GM18508 (cell line): Measurements from ENCODE around the gene RBMS1.

Experiments
- ATAC-seq: cut with Tn5 transposase; IDR thresholded peaks from one replicate; pipeline ENCODE4 v1.9.1; 2021; ENCODE audit warnings: moderate number of reproducible peaks; ENCODE audit not compliant: insufficient read depth, unreplicated experiment

The RBMS1 gene

GRCh38 chr2:160343404-160343803 is 150.2 kb downstream of the RBMS1 start:
- no peak for ATAC-seq

DNA sequence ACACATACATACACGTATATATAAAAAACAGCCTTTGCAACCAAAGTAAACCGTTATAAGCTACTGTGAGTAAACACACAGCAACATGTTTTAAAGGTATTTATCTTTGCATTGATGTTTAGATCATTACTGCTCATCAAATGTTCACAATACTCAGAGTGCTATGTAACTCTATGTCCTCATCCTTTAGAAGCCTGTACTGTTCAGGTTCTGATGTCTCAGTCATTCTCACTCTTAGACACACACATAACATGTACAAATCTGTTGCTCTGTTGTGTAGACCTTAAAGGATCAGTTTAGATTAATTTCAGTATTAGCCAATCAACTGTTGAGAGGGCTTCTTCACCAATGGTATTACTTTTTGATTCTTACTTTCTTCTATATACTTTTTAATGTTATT is 153.9 kb downstream of the RBMS1 start:
- no peak for ATAC-seq

DNA sequence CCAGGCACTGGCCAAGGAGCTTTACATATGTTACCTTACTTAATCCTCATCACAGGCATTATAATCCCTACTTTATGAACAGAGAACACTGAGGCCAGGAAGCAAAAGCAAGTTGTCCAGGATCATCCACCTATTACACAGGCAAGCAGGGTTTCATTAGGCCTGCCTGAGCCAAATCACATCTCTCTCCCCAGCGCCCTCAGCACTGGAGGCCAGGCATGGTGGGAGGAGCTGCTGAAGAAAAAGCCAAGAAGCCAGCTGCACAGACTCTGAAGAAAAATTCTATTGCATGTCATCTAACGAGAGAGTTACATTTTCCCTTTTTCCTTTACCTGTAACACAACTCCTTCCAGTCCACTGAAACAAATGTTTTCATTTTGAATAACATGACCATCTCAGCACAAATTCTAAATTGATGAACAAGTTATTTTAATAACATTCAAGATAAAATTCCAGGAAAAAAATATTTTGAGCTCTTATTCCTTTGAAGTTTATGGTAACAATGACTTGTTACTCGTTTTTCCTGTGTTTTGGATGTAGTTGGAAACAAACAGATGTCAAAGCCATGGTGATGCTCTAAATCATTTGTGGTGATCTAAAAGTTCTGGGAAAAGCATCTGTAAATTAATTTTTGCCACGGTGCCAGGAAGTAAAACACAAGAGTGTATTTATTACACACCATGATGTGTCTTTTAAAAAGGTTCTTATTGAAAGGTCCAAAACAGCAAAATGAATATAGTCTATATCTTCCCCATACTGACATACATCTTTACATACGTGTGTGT is 154.5 kb downstream of the RBMS1 start:
- no peak for ATAC-seq

GRCh38 chr2:160337728-160338127 is 155.9 kb downstream of the RBMS1 start:
- no peak for ATAC-seq

DNA sequence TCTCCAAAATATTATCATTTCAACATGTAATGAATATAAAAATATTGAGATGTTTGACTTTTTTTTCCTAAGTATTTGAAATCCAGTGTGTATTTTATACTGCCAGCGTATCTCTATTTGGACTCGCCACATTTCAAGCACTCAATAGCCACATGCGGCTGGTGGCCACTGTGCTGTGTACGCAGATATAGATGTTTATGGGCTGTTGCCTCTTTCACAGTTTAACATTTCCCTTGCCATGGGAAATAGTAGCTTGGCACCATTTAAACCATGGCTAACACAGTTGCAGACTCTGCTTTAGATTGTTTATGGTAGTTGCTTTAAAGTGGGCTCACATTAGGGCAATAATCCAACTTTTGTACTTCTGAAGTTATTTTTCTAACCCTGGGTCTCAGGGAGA is 157.0 kb downstream of the RBMS1 start:
- ATAC-seq: no peak

GRCh38 chr2:160336105-160336504 is 157.5 kb downstream of the RBMS1 start:
- no peak for ATAC-seq

DNA sequence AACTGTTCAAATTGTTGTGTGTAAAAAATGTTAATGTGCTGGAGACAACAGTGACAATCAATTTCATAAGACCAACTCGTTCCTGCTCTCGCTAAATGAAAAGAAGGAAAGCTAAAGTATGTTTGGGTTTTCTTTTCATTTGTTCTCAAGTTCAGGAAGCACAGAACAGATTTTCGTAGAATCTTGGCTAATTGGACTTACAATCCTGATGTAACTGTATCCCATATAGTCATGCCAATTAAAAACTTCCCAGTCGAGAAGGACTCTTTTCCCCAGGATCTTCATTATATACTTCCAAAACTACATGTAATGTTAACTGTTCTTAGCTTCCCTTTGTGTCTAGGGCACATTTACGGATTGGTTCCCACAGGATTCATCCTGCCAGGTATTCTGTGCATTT is 158.2 kb downstream of the RBMS1 start:
- ATAC-seq: no peak

DNA sequence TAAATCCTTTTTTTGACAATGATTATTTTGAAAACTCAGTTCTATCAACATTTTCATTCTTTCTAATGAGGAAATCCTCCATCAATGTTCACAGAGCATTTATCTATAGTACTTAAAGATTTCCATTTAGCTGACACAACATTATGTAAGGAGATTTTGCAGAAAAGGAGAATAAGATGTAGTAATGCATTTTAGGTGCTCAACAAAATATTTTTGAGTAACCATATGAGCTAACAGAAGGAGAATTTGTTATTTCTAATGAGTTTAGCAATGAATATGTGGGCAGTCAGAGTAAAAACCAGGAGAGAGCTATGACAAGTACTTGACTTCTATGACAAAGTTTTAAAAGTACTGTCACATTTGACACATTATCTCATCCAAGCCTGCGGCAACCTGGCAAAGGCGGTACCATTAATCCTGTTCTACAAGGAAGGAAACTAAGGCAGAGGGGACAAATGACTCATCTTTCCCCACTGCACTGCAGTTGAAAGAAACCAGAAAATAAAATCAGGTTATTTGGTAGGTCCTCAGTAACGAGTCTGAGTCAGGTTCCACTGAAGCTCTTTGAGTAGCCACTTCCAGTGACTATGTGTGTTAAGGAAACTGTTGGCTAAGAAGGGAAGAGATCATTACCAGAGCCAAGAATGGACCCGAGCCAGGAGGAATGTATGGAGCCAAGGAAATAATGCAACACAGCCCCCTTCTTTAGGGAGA is 159.4 kb downstream of the RBMS1 start:
- ATAC-seq: no peak

DNA sequence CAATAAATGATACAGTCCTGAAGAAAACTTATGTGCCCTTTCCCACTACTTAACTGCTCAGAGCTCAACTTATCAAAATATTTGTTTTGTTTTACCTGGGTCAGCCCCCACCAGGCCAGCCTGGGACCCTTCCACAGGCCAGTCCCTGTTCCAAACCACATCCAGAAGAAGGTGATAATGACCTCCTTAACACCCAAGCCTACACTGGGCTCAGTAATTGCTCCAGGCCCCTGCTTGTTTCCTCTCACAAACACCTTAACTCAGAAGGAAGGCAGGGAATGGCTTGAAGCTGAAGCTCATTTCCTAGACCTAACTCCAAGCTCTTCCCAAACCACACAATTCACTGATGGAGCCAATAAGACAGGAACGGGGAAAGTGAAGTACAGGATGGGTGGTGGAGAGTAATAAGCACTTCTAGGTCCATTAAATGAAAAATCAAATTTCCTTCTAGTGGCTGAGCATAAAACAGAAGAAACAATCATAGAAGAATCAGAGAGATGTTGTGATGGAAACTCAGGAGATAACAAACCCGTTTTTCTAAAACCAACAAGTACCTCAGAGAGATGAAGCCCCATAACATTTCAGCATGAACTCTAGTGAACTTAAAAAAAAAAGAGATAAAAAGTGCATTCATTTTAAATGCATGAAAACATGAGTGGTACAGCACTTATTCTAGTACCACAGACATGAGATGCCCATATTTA is 160.1 kb downstream of the RBMS1 start:
- ATAC-seq: no peak

DNA sequence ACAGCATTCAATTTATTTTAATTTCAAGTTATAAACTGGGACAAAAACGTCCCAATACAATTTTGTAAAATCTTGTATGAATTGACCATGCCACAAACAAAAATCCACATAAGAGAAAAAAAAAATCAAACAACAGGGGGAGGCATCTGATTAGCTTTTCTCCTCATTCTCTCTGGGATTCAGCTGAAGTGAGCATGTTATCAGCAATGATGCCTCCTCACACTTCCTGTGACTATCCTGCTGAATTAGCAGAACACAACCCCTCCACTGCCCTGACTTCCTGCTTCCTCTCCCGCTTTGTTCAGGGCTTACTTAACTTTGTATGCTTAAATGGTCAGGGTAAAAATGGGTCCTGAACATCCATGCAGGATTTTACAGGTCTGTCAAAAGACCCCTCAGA is 161.3 kb downstream of the RBMS1 start:
- ATAC-seq: no peak

DNA sequence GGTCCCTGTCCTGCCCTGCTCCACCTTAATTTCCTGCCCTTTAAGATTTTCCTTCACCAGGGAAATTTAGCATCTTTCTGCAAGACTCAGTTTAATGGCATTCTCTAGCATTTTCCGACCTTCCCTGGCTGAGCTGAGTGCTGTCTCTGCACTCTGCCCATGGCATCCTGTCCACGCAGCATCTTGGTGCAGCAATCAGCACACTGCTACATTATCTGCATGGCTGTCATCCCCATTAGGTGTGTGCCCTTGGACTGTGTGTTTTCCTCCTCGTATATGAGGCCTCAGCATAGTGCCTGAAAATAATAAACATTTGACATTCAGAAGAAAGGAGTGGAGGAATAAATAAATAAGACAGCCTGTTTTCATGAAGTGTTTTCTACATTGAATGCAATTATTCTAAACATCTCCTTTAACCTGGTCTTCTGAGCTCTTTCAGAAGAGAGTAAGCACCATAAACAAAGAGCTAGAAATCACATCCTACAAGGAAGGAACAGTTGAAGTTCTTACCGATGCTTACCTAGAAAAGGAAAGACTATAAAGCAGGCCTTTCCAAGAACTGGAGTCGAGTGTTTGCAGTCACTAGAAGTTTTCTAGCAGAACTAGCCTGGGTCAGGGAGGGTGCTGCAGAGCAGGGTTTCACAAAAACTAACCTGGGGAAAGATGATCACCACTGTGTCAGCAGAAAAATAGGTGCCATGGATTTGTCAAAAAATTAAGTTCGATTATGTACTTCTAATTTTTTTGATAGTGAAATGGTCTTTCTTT is 162.2 kb downstream of the RBMS1 start:
- no peak for ATAC-seq

GRCh38 chr2:160328811-160329527 is 164.6 kb downstream of the RBMS1 start:
- ATAC-seq: no peak

DNA sequence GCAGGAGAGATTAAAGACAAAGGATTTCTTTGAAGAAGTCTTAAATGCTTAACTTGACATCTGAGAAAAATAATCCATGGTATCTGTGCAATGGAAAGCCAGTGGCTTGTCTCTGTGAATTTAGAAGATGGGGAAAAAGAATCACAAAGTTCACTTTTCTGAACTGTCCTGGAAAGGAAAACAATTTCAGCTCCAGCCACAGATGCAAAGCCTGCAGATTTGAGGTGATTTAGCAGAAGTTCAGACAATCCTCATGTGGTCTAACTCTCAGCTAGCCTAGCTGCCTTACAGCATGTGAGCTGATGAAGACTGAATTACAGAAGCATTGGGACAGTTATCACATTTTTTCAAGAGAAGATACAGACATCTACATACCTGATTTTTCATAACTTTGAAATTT is 166.8 kb downstream of the RBMS1 start:
- ATAC-seq: no peak

DNA sequence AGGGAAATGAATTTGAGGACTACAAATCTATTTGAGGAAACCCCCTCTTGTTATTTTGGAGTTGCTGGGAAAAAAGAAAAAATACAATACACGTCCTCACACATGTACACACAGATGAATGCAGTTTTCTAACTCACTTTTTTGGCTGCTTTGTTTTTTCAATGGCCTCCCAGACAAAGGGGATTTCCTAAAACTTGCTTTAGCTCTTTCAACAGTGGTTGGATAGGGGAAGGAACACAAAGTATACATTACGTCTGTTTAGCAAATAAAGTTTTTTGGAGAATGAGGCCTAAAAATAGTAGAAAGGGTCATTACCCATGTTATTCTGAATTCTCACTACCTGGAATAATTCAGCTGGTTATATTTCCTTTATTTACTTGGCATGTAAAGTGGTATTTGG is 168.2 kb downstream of the RBMS1 start:
- ATAC-seq: no peak

DNA sequence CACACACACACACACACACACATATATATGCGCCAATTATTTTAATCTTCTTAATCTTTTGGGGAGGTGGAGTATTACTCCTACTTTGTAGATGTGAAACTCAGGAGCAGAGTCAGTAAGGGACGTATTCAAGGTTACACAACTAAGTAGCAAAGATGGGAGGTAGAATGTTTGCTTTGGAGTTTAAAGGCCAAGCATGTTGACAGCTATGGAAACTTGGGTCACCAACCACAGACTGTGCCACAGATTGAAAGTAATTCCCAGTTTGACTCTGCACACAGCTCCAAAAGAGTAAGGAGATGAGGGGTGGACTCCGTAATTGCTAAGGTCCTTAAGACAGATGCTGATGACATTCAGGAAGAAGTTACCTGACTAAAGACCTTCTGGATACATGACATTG is 168.7 kb downstream of the RBMS1 start:
- ATAC-seq: no peak

DNA sequence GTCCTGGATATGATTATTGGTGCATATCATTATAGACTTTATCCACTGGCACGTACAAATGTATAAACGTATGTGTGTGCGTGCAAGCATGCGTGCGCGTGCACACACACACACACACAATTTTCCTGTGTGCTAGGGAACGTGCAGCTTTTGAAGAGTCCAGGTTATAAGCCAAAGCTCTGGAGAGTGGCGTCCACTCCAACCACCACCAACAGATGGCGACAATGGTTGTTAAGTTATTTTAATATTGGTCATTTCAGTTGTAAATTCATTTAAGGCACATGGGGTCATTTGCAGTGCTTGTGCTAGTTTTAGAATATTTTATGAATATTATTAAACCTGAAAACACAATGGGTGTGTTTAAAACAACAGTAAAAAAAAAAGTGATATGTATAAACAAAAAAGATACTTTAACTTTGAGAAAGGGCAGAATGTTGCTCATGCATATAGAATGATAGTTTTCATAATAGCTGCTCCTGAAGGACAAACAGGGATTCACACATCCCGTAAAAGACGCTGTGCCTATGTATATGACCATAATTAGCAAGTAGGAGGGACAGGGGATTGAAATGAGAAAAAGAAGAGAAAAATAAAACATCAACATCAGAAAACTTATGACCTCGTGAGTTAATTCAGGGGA is 169.3 kb downstream of the RBMS1 start:
- no peak for ATAC-seq

GRCh38 chr2:160322320-160322719 is 171.3 kb downstream of the RBMS1 start:
- no peak for ATAC-seq

DNA sequence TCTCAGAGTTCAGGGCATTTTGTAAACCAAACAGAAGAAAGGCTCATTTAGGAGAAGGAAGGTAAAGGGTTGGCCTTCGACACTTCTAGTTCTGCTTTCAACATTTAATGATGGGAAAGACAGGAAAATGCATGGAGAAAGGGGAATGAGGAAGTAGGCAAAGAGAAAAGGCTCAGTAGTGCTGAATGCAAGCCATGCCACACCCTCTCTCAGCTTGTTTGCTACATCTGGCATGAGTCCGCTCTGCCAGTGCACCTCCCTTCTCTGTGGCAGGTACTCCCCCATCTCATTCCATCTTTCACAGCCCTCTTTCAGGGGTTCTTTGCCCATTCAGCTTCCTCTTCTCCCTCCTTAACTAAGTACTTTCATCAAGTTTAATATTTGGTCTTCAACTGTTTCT is 172.6 kb downstream of the RBMS1 start:
- ATAC-seq: no peak

GRCh38 chr2:160319700-160320099 is 173.9 kb downstream of the RBMS1 start:
- no peak for ATAC-seq

DNA sequence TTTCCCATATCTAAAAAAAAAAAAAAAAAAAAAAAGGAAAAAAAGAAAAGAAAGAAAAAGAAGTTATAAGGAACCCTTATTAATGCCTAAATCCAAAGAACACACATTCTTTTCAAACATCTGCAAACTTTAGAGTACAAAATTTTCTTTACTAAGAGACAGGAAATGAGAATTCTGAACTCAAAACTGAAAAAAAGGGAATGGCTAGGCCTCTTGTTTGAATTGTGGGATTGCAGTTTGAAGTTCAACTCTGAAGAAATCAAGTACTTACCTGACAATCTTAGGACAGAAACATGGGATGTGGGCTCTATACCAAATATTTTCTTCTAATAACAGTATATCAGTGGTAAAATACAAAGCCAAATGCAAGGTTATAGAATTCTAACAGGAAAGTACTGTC is 175.4 kb downstream of the RBMS1 start:
- ATAC-seq: no peak
